Right lobe of liver (tissue), 6 donors: ENCODE data around the gene TSEN34. TPM values are rescaled to one million over a fixed set of nuclear protein-coding genes. Genes with fewer than 3 reads are reported as not detected.

Source experiments
- ATAC-seq, 4 donors: fragments of 200-7000 bp; cut with Tn5 transposase; one replicate each; pipeline ENCODE4 v1.9.1; 2020; ENCODE audit warnings: mild to moderate bottlenecking in 4 of 4, moderate library complexity in 4 of 4
- DNase-seq, 3 donors: peaks; one replicate each; pipeline ENCODE4 v3.0.0-alpha.2; 2020
- H3K27ac ChIP-seq, 3 donors: fragments of 200-600 bp; one replicate each; pipeline ENCODE4 v1.8.0; 2022
- H3K27me3 ChIP-seq, 2 donors: fragments of 200-600 bp; one replicate each; pipeline ENCODE4 v1.8.0; 2022
- H3K36me3 ChIP-seq, 4 donors: fragments of 200-600 bp; sonication (generic) in 1 of 4; one replicate each; pipeline versions ENCODE4 v1.5.1 to v1.8.0; 2017 to 2022; ENCODE audit warnings: control low read depth in 1 of 4
- H3K4me1 ChIP-seq, 4 donors: fragments of 200-600 bp; sonication (generic) in 1 of 4; one replicate each; pipeline versions ENCODE4 v1.5.1 to v1.8.0; 2017 to 2022; ENCODE audit warnings: control low read depth in 1 of 4
- H3K4me3 ChIP-seq, 3 donors: fragments of 200-600 bp; one replicate each; pipeline ENCODE4 v1.8.0; 2022
- H3K9me3 ChIP-seq, 4 donors: fragments of 200-600 bp; sonication (generic) in 1 of 4; one replicate each; pipeline versions ENCODE4 v1.5.1 to v1.8.0; 2017 to 2022; ENCODE audit warnings: control low read depth in 1 of 4
- CTCF ChIP-seq, 4 donors: fragments of 200-600 bp in 3 of 4; fragments of 450-650 bp in 1 of 4; IDR thresholded peaks; one replicate each; pipeline versions ENCODE4 v1.5.1 to v1.8.0; 2016 to 2022; ENCODE audit warnings: antibody characterized with exemption in 4 of 4, mild to moderate bottlenecking in 2 of 4
- POLR2A ChIP-seq: fragments of 450-650 bp; IDR thresholded peaks from one replicate; pipeline ENCODE4 v1.6.1; 2017; ENCODE audit warnings: antibody characterized with exemption, mild to moderate bottlenecking
- WGBS: methylation state at CpG from one replicate; pipeline ENCODE4 v1.1.6; 2018; ENCODE audit warnings: low coverage, low lambda C conversion rate; ENCODE audit not compliant: insufficient coverage; ENCODE audit errors: missing lambda C conversion rate; 5-methylcytosine and 5-hydroxymethylcytosine counted together
- intact Hi-C, 2 donors: fragments of 100-400 bp; cut with DNase I; formaldehyde crosslinking; loops; one replicate each; pipeline versions ENCODE4 v1.11.2 to v1.14.1; 2022
- total RNA-seq, 6 experiments: library from RNA; depleted of rRNA in 2 of 6; stranded (reverse); fragments of >200 nt in 2 of 6; fragmentation: NEBNext Ultra II Directional in 3 of 6; extraction: Animal tissue kit (Norgen Biotek cat#: 25700) in 3 of 6; gene quantifications; one replicate each; pipeline versions ENCODE4 v1.1.0 to v1.2.4, GENCODE V29; 2016 to 2023
- donor health status: DM: no; HTN: yes; CAD: no.
- donor health status: DM: no; HTN: no; CAD: no.
- donor health status: DM: no; HTN: no; CAD: no.
- donor health status: DM: no; HTN: yes; CAD: no.
- donor health status: DM: no; HTN: yes; CAD: no.

TSEN34 gene
- total RNA-seq, 6 experiments from 2014 or later, result 11.8 to 31.9 (median 17.9) TPM

GRCh38 chr19:54155694-54156093, 35.4 kb upstream of the TSEN34 start:
- Histone ChIP-seq H3K36me3 (peaks cover 4 to 72% (median 28%) of the 10 kb centered on the region in 4 donors), H3K4me1 (peaks cover 0 to 16% (median 3%) of the 10 kb centered on the region in 4 donors)

GRCh38 chr19:54156490-54156889, 34.6 kb upstream of the TSEN34 start:
- TF ChIP-seq CTCF (IDR thresholded peaks at IDR 0.05) (no peak), POLR2A (no peak)
- peaks cover 0 to 19% (median 3%) of the 10 kb centered on the region in 4 donors for H3K4me1 ChIP-seq
- 86% methylated on average over 4 of the region's 11 CpGs for WGBS
- no peak overlapping the region for H3K27ac ChIP-seq
- no peaks in the 10 kb centered on the region for H3K9me3 ChIP-seq
- H3K4me3 ChIP-seq, result no peak overlapping the region
- DNase-seq (no peak), ATAC-seq (no peak)
- peaks cover 4 to 68% (median 27%) of the 10 kb centered on the region in 4 donors for H3K36me3 ChIP-seq
- H3K27me3 ChIP-seq, result no peaks in the 10 kb centered on the region
- intact Hi-C loops, result no loop called here

More at GRCh38 chr19:54155694-54156093, 35.4 kb upstream of the TSEN34 start:
- Histone ChIP-seq H3K27me3 (no peaks in the 10 kb centered on the region), H3K4me3 (no peak overlapping the region), H3K9me3 (no peaks in the 10 kb centered on the region), H3K27ac (no peak overlapping the region)
- TF ChIP-seq POLR2A, result no peak
- TF ChIP-seq CTCF (IDR thresholded peaks at IDR 0.05), result no peak
- ATAC-seq (no peak), DNase-seq (no peak)
- no CpG with 5 or more reads among the region's 19 CpGs for WGBS
- intact Hi-C loops, result no loop called here

- Histone ChIP-seq H3K36me3 (peaks cover 4 to 63% (median 27%) of the 10 kb centered on the region in 4 donors), H3K4me3 (no peak overlapping the region), H3K9me3 (no peaks in the 10 kb centered on the region), H3K27me3 (no peaks in the 10 kb centered on the region), H3K4me1 (peaks cover 0 to 22% (median 3%) of the 10 kb centered on the region in 4 donors), H3K27ac (no peak overlapping the region)
- no peak for DNase-seq
- ATAC-seq, result no peak
- TF ChIP-seq POLR2A, result no peak
- no peak for TF ChIP-seq CTCF (IDR thresholded peaks at IDR 0.05)
- intact Hi-C loops, result no loop called here
- 100% methylated on average over 2 of the region's 3 CpGs for WGBS
Measured at GRCh38 chr19:54156953-54157352, 34.2 kb upstream of the TSEN34 start.

- Histone ChIP-seq H3K4me1 (peaks cover 0 to 29% (median 11%) of the 10 kb centered on the region in 4 donors), H3K27ac (peak overlapping the region; percentile 76 to 93 (median 92)), H3K9me3 (no peaks in the 10 kb centered on the region), H3K36me3 (peaks cover 2 to 44% (median 17%) of the 10 kb centered on the region in 4 donors), H3K4me3 (peak overlapping the region; percentile 90 to 99 (median 93)), H3K27me3 (no peaks in the 10 kb centered on the region)
- ATAC-seq (no peak), DNase-seq (no peak)
- WGBS, result 7% methylated on average over 19 of the region's 19 CpGs
- intact Hi-C loops, result no loop called here
- TF ChIP-seq POLR2A (no peak), CTCF (IDR thresholded peaks at IDR 0.05) (no peak)
Measured at GRCh38 chr19:54158812-54159351, 32.2 kb upstream of the TSEN34 start.
